A172 (cell line): ENCODE measurements around the gene CYP27B1. TPM values are rescaled to one million over a fixed set of nuclear protein-coding genes. Genes with fewer than 3 reads are reported as not detected.
"Not testable (repeated sequence)": the region's sequence is repeated elsewhere in the genome, so short reads cannot be mapped to it uniquely, and the experiment has no call there.

Experiments
- DNase-seq: peaks from one replicate; pipeline ENCODE4 v3.0.0-alpha.2; 2015; ENCODE audit warnings: low spot score
- total RNA-seq: library from RNA; depleted of rRNA; stranded (reverse); fragments of >200 nt; shearing (Covaris generic); gene quantifications from 2 replicates; pipeline ENCODE4 v1.2.3, GENCODE V29; 2014; rRNA removed

CYP27B1 gene
- total RNA-seq, 1 experiment from 2014 or later = 0.90 TPM

- DNase-seq = no peak
Measured at GRCh38 chr12:57722716-57723629, 43.9 kb downstream of the CYP27B1 start.

- not testable (repeated sequence) for DNase-seq
Measured at GRCh38 chr12:57721846-57722608, 44.9 kb downstream of the CYP27B1 start.

GRCh38 chr12:57720606-57721595 lies 46.0 kb downstream of the CYP27B1 start:
- no peak for DNase-seq

- DNase-seq = no peak
Measured at GRCh38 chr12:57719777-57720605, 46.9 kb downstream of the CYP27B1 start.

- no peak for DNase-seq
Measured at GRCh38 chr12:57718641-57719528, 48.0 kb downstream of the CYP27B1 start.

- DNase-seq = no peak
Measured at GRCh38 chr12:57717846-57718640, 48.8 kb downstream of the CYP27B1 start.

GRCh38 chr12:57717131-57717530 lies 49.7 kb downstream of the CYP27B1 start:
- DNase-seq = no peak

GRCh38 chr12:57716305-57716704 lies 50.6 kb downstream of the CYP27B1 start:
- DNase-seq = no peak

GRCh38 chr12:57715786-57716185 lies 51.1 kb downstream of the CYP27B1 start:
- no peak for DNase-seq

- not testable (repeated sequence) for DNase-seq
Measured at GRCh38 chr12:57715036-57715748, 51.7 kb downstream of the CYP27B1 start.

GRCh38 chr12:57713209-57713608 lies 53.7 kb downstream of the CYP27B1 start:
- DNase-seq = no peak

- DNase-seq = no peak
Measured at GRCh38 chr12:57712701-57713100, 54.2 kb downstream of the CYP27B1 start.

Other genes with a start within 250 kb of the CYP27B1 start
- gene DDIT3, start 246.6 kb downstream of the CYP27B1 start, total RNA-seq = 45.3 and 46.9 TPM in 2 replicates
- 2.3 and 11.8 TPM in 2 replicates for gene MBD6, start 244.3 kb downstream of the CYP27B1 start, total RNA-seq
- 133 and 149 TPM in 2 replicates for gene DCTN2, start 219.9 kb downstream of the CYP27B1 start, total RNA-seq
- 0.36 and 0.67 TPM in 2 replicates for gene KIF5A, start 217.0 kb downstream of the CYP27B1 start, total RNA-seq
- gene PIP4K2C, start 175.9 kb downstream of the CYP27B1 start, total RNA-seq = 42.5 and 54.0 TPM in 2 replicates
- 13.6 and 21.3 TPM in 2 replicates for gene DTX3, start 162.3 kb downstream of the CYP27B1 start, total RNA-seq
- 20.6 and 23.0 TPM in 2 replicates for gene ARHGEF25, start 155.6 kb downstream of the CYP27B1 start, total RNA-seq
- gene B4GALNT1, start 133.9 kb downstream of the CYP27B1 start, total RNA-seq = 61.9 and 82.6 TPM in 2 replicates
- gene OS9, start 72.9 kb downstream of the CYP27B1 start, total RNA-seq = 103 and 144 TPM in 2 replicates
- 0.02 and 0.55 TPM in 2 replicates for gene AGAP2, start 28.3 kb downstream of the CYP27B1 start, total RNA-seq
- 31.2 and 33.3 TPM in 2 replicates for gene TSPAN31, start 22.0 kb downstream of the CYP27B1 start, total RNA-seq
- gene CDK4, start 14.8 kb downstream of the CYP27B1 start, total RNA-seq = 300 and 506 TPM in 2 replicates
- gene MARCHF9, start 12.0 kb downstream of the CYP27B1 start, total RNA-seq = 10.5 and 12.9 TPM in 2 replicates
- gene METTL1, start 5.0 kb upstream of the CYP27B1 start, total RNA-seq = 4.3 and 5.1 TPM in 2 replicates
- gene EEF1AKMT3, start 5.5 kb upstream of the CYP27B1 start, total RNA-seq = 3.3 and 7.8 TPM in 2 replicates
- 51.0 and 54.8 TPM in 2 replicates for gene TSFM, start 15.7 kb upstream of the CYP27B1 start, total RNA-seq
- 0.41 and 0.98 TPM in 2 replicates for gene AVIL, start 51.7 kb upstream of the CYP27B1 start, total RNA-seq
- 26.9 and 27.5 TPM in 2 replicates for gene CTDSP2, start 79.7 kb upstream of the CYP27B1 start, total RNA-seq
- 15.7 and 17.7 TPM in 2 replicates for gene ATP23, start 174.5 kb upstream of the CYP27B1 start, total RNA-seq